HCT116 (cell line): ENCODE results near the gene KCNJ4.

Source experiments
- CTCF ChIP-seq, 3 experiments: fragments of 200-600 bp in 1 of 3; sonication (generic) in 1 of 3; IDR thresholded peaks in 2 of 3; conservative IDR thresholded peaks in 1 of 3; 2 replicates each; pipeline ENCODE4 v1.5.1; 2012 to 2017; ENCODE audit warnings: low read depth in 2 of 3, low read length in 2 of 3, antibody characterized with exemption in 1 of 3, borderline replicate concordance in 1 of 3, control low read depth in 1 of 3, mild to moderate bottlenecking in 1 of 3, mixed read lengths in 1 of 3, mixed run types in 1 of 3, moderate library complexity in 1 of 3; ENCODE audit not compliant: insufficient read depth in 1 of 3
- RAD21 ChIP-seq: IDR thresholded peaks from 2 replicates; pipeline ENCODE4 v1.6.1; 2012; ENCODE audit warnings: low read depth, mild to moderate bottlenecking

GRCh38 chr22:38453066-38453672 is 1.8 kb downstream of the KCNJ4 start:
- TF ChIP-seq CTCF (IDR thresholded peaks at IDR 0.05 in 2 of 3, conservative IDR thresholded peaks at IDR 0.05 in 1 of 3; ENCODE audit: borderline replicate concordance in 1 of 3, insufficient read depth in 1 of 3, low read depth in 2 of 3, low read length in 2 of 3) (no peak), RAD21 (no peak)
